Nephron (organoid): ENCODE data around the gene NFIC.
A peak's percentile ranks its signal among the peaks of the same experiment; 100 is the strongest.

Experiments
- H3K27ac Mint-ChIP-seq, 3 experiments: 2 replicates each; pipeline ENCODE4 v1.8.0; 2020; ENCODE audit warnings: mixed read lengths in 3 of 3, mild to moderate bottlenecking in 2 of 3, moderate library complexity in 1 of 3
- H3K27me3 Mint-ChIP-seq: 2 replicates; pipeline ENCODE4 v1.8.0; 2021; ENCODE audit warnings: low read depth, mild to moderate bottlenecking, moderate library complexity, mixed read lengths
- H3K36me3 Mint-ChIP-seq: 2 replicates; pipeline ENCODE4 v1.8.0; 2020; ENCODE audit warnings: low read depth, mixed read lengths
- H3K4me1 Mint-ChIP-seq: 2 replicates; pipeline ENCODE4 v1.8.0; 2020; ENCODE audit warnings: mixed read lengths
- H3K4me3 Mint-ChIP-seq, 3 experiments: 2 replicates each; pipeline ENCODE4 v1.8.0; 2020; ENCODE audit warnings: mild to moderate bottlenecking in 3 of 3, mixed read lengths in 3 of 3, moderate library complexity in 2 of 3
- H3K9me3 Mint-ChIP-seq: 2 replicates; pipeline ENCODE4 v1.8.0; 2020; ENCODE audit warnings: mixed read lengths
- TF ChIP-seq, protein P1 (sequence below), 3 experiments: fragments of 200-600 bp; sonication (generic); IDR thresholded peaks; one replicate each; pipeline ENCODE4 v1.5.0; 2021; ENCODE audit warnings: antibody characterized with exemption in 3 of 3; ENCODE audit not compliant: unreplicated experiment in 3 of 3

Gene NFIC

DNA sequence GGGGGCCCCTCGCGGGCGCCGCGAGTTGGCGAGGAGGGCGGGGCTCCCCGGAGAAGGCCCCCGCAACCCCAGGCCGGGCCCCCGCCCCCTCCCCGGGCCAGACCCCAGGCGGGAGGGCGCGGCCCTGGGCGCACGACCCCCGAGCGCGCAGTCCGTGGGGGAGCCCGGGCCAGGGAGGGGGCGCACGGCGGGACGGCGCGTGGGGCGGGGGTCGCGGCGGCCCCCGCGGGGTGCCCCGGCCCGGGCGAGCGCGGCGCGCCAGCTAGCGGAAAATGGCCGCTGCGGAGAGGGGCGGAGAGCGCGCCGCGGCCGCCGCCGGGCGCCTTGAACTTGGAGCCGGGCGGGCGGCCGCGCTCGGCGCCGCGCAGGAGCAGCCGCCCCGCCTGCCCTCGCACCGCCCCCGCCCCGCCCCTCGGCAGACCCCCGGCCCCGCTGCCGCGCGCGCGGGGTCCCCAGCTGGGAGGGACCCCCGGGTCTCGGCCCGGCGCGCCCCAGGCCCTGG is 6.4 kb upstream of the NFIC start:
- Mint-ChIP-seq H3K36me3 (no peaks in the 10 kb centered on the region), H3K9me3 (peaks cover 7% of the 10 kb centered on the region), H3K4me1 (peaks cover 29% of the 10 kb centered on the region), H3K4me3 (no peak overlapping the region), H3K27me3 (peaks cover 56% of the 10 kb centered on the region), H3K27ac (no peak overlapping the region)
- TF ChIP-seq, protein P1, sequence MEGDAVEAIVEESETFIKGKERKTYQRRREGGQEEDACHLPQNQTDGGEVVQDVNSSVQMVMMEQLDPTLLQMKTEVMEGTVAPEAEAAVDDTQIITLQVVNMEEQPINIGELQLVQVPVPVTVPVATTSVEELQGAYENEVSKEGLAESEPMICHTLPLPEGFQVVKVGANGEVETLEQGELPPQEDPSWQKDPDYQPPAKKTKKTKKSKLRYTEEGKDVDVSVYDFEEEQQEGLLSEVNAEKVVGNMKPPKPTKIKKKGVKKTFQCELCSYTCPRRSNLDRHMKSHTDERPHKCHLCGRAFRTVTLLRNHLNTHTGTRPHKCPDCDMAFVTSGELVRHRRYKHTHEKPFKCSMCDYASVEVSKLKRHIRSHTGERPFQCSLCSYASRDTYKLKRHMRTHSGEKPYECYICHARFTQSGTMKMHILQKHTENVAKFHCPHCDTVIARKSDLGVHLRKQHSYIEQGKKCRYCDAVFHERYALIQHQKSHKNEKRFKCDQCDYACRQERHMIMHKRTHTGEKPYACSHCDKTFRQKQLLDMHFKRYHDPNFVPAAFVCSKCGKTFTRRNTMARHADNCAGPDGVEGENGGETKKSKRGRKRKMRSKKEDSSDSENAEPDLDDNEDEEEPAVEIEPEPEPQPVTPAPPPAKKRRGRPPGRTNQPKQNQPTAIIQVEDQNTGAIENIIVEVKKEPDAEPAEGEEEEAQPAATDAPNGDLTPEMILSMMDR (IDR thresholded peaks at IDR 0.05; ENCODE audit: unreplicated experiment in 3 of 3), result no peak

GRCh38 chr19:3360421-3361383 is 5.7 kb upstream of the NFIC start:
- H3K27ac Mint-ChIP-seq, result peak overlapping the region; percentile 25 to 63 (median 38)
- peaks cover 36% of the 10 kb centered on the region for H3K4me1 Mint-ChIP-seq
- peak overlapping the region; percentile 85 to 88 (median 88) for H3K4me3 Mint-ChIP-seq
- H3K36me3 Mint-ChIP-seq, result no peaks in the 10 kb centered on the region
- peaks cover 2% of the 10 kb centered on the region for H3K9me3 Mint-ChIP-seq
- TF ChIP-seq, protein P1 (IDR thresholded peaks at IDR 0.05; ENCODE audit: unreplicated experiment in 3 of 3), result no peak
- peaks cover 64% of the 10 kb centered on the region for H3K27me3 Mint-ChIP-seq

DNA sequence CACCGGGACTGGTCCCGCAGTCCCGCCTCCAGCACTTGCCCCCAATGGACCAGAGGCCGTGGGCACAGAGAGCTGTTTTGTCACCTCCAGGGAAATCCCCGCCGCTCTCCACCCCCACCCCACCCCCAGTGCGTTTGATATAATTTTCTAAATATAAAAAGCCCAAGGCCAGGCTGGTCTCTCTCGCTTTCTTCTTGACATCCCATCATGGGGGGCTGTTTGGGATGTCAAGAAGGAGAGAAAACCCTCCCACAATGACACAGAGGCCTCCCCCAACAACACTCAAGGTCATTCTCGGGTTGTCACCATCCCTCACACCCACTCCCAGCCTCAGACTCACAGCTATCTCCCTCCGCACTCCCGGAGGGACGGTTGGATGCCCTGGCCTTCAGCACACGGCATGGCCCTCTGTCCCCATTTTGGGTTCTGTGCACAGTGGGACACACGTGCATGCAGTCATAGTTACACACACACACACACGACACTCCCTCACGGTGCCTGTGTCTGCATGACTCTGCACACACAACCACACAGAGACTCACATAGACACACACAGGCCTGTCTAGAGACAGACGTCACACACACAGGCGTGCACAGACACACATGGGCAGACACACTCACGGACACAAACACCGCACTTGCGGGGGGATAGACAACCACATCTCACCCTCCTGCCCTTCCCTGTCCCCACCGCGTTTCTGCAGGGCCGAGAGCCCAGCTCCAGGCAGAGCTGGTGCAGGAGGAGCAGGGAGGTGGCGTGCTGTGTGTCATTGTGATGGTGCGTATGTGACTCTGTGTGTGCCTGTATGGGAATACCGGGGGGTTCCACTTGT is 4.8 kb upstream of the NFIC start:
- H3K27me3 Mint-ChIP-seq, result peaks cover 65% of the 10 kb centered on the region
- H3K36me3 Mint-ChIP-seq, result no peaks in the 10 kb centered on the region
- peak overlapping the region; percentile 37 to 68 (median 58) for H3K27ac Mint-ChIP-seq
- H3K9me3 Mint-ChIP-seq, result no peaks in the 10 kb centered on the region
- TF ChIP-seq, protein P1 (IDR thresholded peaks at IDR 0.05; ENCODE audit: unreplicated experiment in 3 of 3), result no peak
- H3K4me3 Mint-ChIP-seq, result peak overlapping the region; percentile 85 to 88 (median 85)
- peaks cover 36% of the 10 kb centered on the region for H3K4me1 Mint-ChIP-seq

GRCh38 chr19:3362217-3362906 is 4.0 kb upstream of the NFIC start:
- Mint-ChIP-seq H3K27me3 (peaks cover 58% of the 10 kb centered on the region), H3K36me3 (no peaks in the 10 kb centered on the region), H3K4me1 (peaks cover 36% of the 10 kb centered on the region), H3K4me3 (peak overlapping the region; percentile 82 to 88 (median 85)), H3K9me3 (no peaks in the 10 kb centered on the region), H3K27ac (peak overlapping the region in 2 of 3 experiments; percentile 37 to 68)
- TF ChIP-seq, protein P1 (IDR thresholded peaks at IDR 0.05; ENCODE audit: unreplicated experiment in 3 of 3), result no peak

GRCh38 chr19:3363841-3364500 is 2.4 kb upstream of the NFIC start:
- Mint-ChIP-seq H3K4me3 (peak overlapping the region; percentile 71 to 88 (median 78)), H3K27ac (peak overlapping the region; percentile 37 to 83 (median 61)), H3K9me3 (no peaks in the 10 kb centered on the region), H3K36me3 (no peaks in the 10 kb centered on the region), H3K27me3 (peaks cover 66% of the 10 kb centered on the region), H3K4me1 (peaks cover 41% of the 10 kb centered on the region)
- TF ChIP-seq, protein P1 (IDR thresholded peaks at IDR 0.05; ENCODE audit: unreplicated experiment in 3 of 3), result no peak
